GM12873 (cell line): ENCODE results near the gene BMP10.

Source experiments
- TF ChIP-seq, protein P1 (sequence below): IDR thresholded peaks from 2 replicates; pipeline ENCODE4 v1.5.1; 2012; ENCODE audit warnings: low read depth, mild to moderate bottlenecking, moderate library complexity, low read length, control low read depth; ENCODE audit not compliant: insufficient read depth; ENCODE audit errors: missing control alignments

The BMP10 gene

DNA sequence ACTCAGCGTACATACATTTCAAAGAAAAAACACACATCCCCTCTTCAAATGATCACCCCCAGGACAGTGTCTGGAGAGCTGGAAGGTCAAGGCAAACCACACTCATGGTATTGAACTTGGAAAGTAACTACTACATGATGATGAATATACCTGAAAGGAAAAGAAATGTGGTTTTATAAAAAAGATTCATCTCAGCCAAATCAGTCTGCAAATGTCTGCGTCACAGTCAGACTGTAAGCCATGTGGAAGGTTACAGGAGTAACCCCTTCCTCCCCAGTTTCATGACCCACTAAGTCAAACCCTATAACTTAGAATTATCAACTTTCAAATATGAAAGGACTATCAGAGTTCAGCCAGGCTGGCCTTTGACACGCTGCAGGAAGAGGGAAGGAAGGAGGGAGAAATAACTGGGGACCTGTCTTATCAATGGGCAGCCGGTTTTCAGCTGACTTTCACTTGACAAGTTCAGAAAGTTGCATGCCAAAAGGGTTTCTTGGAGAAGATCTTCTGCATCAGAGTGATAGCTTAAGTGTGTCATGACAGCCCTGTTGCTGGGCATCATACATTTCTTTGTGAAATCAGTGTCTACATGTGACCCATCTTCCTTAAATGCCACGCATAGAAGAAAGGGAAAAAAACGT lies 7.0 kb upstream of the BMP10 start:
- TF ChIP-seq, protein P1, sequence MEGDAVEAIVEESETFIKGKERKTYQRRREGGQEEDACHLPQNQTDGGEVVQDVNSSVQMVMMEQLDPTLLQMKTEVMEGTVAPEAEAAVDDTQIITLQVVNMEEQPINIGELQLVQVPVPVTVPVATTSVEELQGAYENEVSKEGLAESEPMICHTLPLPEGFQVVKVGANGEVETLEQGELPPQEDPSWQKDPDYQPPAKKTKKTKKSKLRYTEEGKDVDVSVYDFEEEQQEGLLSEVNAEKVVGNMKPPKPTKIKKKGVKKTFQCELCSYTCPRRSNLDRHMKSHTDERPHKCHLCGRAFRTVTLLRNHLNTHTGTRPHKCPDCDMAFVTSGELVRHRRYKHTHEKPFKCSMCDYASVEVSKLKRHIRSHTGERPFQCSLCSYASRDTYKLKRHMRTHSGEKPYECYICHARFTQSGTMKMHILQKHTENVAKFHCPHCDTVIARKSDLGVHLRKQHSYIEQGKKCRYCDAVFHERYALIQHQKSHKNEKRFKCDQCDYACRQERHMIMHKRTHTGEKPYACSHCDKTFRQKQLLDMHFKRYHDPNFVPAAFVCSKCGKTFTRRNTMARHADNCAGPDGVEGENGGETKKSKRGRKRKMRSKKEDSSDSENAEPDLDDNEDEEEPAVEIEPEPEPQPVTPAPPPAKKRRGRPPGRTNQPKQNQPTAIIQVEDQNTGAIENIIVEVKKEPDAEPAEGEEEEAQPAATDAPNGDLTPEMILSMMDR = no peak

DNA sequence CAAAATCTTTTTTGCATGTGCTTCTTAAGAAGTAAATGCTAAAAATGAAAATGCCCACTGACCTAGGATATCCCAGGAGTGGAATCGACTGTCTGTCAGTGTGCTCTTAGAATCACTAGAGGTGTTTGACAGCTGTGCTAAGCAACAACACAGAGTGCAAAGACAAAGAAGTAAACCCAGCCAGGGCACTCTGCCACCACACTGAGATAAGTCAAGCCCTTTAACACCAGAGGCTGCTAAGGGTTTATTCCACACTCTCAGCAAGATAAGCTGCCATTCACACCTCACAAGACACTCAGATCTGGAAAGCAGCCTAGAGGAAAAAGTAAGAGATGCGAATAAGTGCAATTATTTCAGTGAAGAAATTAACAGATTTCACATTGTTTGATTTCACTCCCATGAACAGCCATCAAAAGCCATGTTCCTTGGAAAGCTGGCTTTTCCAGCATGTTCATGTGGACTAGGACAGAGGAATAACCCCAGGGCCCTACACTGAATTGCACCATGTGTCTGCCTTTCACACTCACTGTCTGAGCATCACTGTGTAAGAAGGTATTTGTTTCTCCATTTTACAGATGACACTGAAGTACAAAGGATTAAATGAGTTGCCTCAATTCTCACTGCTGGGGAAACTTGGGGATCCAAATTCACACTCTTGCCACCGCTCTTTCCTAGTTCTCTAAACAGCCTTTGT lies 6.0 kb upstream of the BMP10 start:
- TF ChIP-seq, protein P1 = no peak

DNA sequence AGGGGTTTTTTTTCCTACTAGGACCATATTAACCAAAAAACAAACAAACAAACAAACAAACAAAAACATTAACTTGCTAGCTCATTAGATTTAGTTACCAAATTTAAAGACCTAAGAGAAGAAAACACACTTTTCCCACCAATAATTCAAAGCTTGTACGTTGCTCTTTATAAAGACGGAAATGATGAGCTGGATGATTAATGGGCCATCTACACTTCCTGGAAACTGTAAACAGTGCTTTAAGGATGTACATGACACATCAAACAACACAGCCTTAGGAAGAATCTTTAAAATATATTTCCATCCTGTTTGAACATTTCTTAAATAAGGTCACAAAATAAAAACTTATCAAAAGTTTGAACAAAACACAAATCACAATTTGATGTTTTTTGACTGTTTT lies 982 bp downstream of the BMP10 start:
- TF ChIP-seq, protein P1 = no peak

GRCh38 chr2:68865108-68865507 lies 6.1 kb downstream of the BMP10 start:
- TF ChIP-seq, protein P1 = no peak

GRCh38 chr2:68863996-68864395 lies 7.2 kb downstream of the BMP10 start:
- TF ChIP-seq, protein P1 = no peak

GRCh38 chr2:68862889-68863288 lies 8.3 kb downstream of the BMP10 start:
- TF ChIP-seq, protein P1 = no peak

DNA sequence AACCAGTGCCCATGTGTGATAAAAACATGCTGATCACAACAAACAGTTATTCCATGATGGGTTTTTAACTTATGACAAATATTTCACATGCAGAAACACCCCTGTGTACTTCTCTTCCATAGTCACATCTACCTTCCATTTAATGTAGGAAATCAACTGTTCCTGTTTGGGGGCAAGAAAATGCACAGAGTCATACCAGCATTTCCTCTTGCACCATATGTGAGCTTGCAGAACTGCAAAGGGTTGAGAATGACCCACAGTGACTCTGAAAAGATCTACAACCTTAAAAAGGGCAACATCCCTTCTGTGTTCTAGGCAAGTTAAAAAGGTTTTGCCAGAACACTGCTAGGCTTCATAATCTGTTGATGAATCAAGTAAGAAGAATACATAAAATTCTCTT lies 9.9 kb downstream of the BMP10 start:
- TF ChIP-seq, protein P1 = no peak
